ENCODE measurements around the gene RBM26. TPM values are rescaled to one million over a fixed set of nuclear protein-coding genes. Genes with fewer than 3 reads are reported as not detected.

The RBM26 gene
- polyA plus RNA-seq, 1 experiment, result 29.1 TPM

GRCh38 chr13:79314652-79315051 is 91.4 kb downstream of the RBM26 start:
- H3K27me3 ChIP-seq (ENCODE audit: control insufficient read depth, insufficient read depth, low read length), result no peaks in the 10 kb centered on the region
- no peak for DNase-seq (ENCODE audit: low read depth, low spot score)
- H3K27ac ChIP-seq (ENCODE audit: low read depth, low read length), result no peak overlapping the region
- CTCF ChIA-PET, result no interaction called here
- no peak for TF ChIP-seq CTCF (IDR thresholded peaks at IDR 0.05; ENCODE audit: low read depth, low read length)
- POLR2A ChIA-PET, result no interaction called here
- H3K9me3 ChIP-seq (ENCODE audit: control insufficient read depth, insufficient read depth, low read length), result no peaks in the 10 kb centered on the region
- no peak overlapping the region for H3K4me3 ChIP-seq (ENCODE audit: low read depth, low read length)

DNA sequence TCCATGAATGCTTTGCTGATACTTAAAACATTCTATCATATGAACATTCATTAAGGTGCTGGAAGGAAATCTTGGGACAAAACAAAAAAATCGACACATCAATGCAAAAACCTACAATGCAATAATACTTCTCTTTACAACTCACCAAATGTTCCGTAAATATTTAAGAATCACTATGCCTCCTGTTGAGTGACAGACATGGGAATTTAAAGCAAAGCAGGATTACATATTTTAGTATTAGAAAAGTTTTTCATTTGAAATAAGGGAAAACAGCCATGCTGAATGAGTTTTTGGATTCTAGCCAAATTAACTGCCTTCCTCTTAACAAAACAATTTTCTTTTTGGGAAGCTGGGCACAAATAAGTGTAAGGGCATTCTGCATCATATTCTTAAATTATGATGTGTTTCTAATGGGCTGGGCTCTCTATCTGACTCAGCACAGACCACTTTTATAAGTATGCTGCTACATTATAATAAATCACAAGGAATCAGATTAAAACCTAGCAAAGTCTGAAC is 93.7 kb downstream of the RBM26 start:
- Histone ChIP-seq H3K27ac (ENCODE audit: low read depth, low read length) (no peak overlapping the region), H3K4me3 (ENCODE audit: low read depth, low read length) (no peak overlapping the region), H3K9me3 (ENCODE audit: control insufficient read depth, insufficient read depth, low read length) (no peaks in the 10 kb centered on the region), H3K27me3 (ENCODE audit: control insufficient read depth, insufficient read depth, low read length) (no peaks in the 10 kb centered on the region)
- ChIA-PET POLR2A (no interaction called here), CTCF (no interaction called here)
- DNase-seq (ENCODE audit: low read depth, low spot score), result no peak
- TF ChIP-seq CTCF (IDR thresholded peaks at IDR 0.05; ENCODE audit: low read depth, low read length), result no peak

DNA sequence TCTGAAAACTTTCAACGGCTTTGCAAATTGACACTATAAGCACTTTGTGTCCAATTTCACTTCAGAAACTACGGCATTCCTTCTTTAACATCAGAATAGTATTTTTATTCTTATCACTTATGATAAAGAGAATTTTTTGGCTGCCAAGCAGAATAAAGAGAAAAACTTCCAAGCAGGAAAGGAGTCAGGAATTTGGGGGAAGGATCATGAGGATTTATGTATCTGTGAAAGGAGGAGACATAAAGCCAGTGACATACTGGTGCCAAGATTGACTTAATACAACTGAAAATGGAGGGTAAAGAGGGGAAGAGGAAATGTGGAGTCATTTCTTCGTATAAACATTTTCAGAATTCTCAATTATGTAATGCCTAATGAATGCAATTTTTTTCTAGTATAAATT is 94.7 kb downstream of the RBM26 start:
- H3K27ac ChIP-seq (ENCODE audit: low read depth, low read length), result no peak overlapping the region
- no peak for DNase-seq (ENCODE audit: low read depth, low spot score)
- H3K9me3 ChIP-seq (ENCODE audit: control insufficient read depth, insufficient read depth, low read length), result no peaks in the 10 kb centered on the region
- no peaks in the 10 kb centered on the region for H3K27me3 ChIP-seq (ENCODE audit: control insufficient read depth, insufficient read depth, low read length)
- no peak for TF ChIP-seq CTCF (IDR thresholded peaks at IDR 0.05; ENCODE audit: low read depth, low read length)
- no peak overlapping the region for H3K4me3 ChIP-seq (ENCODE audit: low read depth, low read length)
- CTCF ChIA-PET, result no interaction called here
- POLR2A ChIA-PET, result no interaction called here

- POLR2A ChIA-PET, result no interaction called here
Measured at GRCh38 chr13:79309690-79310089, 96.4 kb downstream of the RBM26 start.

GRCh38 chr13:79307866-79308298 is 98.2 kb downstream of the RBM26 start:
- CTCF ChIA-PET, result no interaction called here

More at GRCh38 chr13:79309690-79310089, 96.4 kb downstream of the RBM26 start:
- H3K9me3 ChIP-seq (ENCODE audit: control insufficient read depth, insufficient read depth, low read length), result no peaks in the 10 kb centered on the region
- no peak overlapping the region for H3K4me3 ChIP-seq (ENCODE audit: low read depth, low read length)
- H3K27ac ChIP-seq (ENCODE audit: low read depth, low read length), result no peak overlapping the region
- CTCF ChIA-PET, result no interaction called here
- no peak for DNase-seq (ENCODE audit: low read depth, low spot score)
- no peak for TF ChIP-seq CTCF (IDR thresholded peaks at IDR 0.05; ENCODE audit: low read depth, low read length)
- H3K27me3 ChIP-seq (ENCODE audit: control insufficient read depth, insufficient read depth, low read length), result peaks cover 2% of the 10 kb centered on the region

More at GRCh38 chr13:79307866-79308298, 98.2 kb downstream of the RBM26 start:
- Histone ChIP-seq H3K27ac (ENCODE audit: low read depth, low read length) (no peak overlapping the region), H3K4me3 (ENCODE audit: low read depth, low read length) (no peak overlapping the region), H3K9me3 (ENCODE audit: control insufficient read depth, insufficient read depth, low read length) (no peaks in the 10 kb centered on the region), H3K27me3 (ENCODE audit: control insufficient read depth, insufficient read depth, low read length) (peaks cover 2% of the 10 kb centered on the region)
- no peak for TF ChIP-seq CTCF (IDR thresholded peaks at IDR 0.05; ENCODE audit: low read depth, low read length)
- DNase-seq (ENCODE audit: low read depth, low spot score), result peak; percentile 11
- POLR2A ChIA-PET, result no interaction called here

Data from AG04450 (cell line).